BE2C (cell line): ENCODE data around the gene SMIM24.

Experiments used
- DNase-seq: peaks from one replicate; pipeline ENCODE4 v3.0.0-alpha.2; 2020
- H3K27me3 ChIP-seq: fragments of 250-450 bp; sonication (Bioruptor Pico); 2 replicates; pipeline ENCODE4 v1.5.1; 2020; ENCODE audit warnings: mild to moderate bottlenecking
- H3K36me3 ChIP-seq: fragments of 250-450 bp; sonication (Bioruptor Pico); 2 replicates; pipeline ENCODE4 v1.5.1; 2020; ENCODE audit warnings: mild to moderate bottlenecking
- H3K4me1 ChIP-seq: fragments of 250-450 bp; sonication (Bioruptor Pico); 2 replicates; pipeline ENCODE4 v1.5.1; 2020
- H3K4me3 ChIP-seq: 2 replicates; pipeline ENCODE4 v1.5.1; 2011; ENCODE audit warnings: low read depth, low read length
- H3K9me3 ChIP-seq: fragments of 250-450 bp; sonication (Bioruptor Pico); 2 replicates; pipeline ENCODE4 v1.5.1; 2020
- TF ChIP-seq, protein P1 (sequence below): IDR thresholded peaks from 2 replicates; pipeline ENCODE4 v1.5.1; 2012; ENCODE audit warnings: mild to moderate bottlenecking, low read depth, low read length

Gene SMIM24

DNA sequence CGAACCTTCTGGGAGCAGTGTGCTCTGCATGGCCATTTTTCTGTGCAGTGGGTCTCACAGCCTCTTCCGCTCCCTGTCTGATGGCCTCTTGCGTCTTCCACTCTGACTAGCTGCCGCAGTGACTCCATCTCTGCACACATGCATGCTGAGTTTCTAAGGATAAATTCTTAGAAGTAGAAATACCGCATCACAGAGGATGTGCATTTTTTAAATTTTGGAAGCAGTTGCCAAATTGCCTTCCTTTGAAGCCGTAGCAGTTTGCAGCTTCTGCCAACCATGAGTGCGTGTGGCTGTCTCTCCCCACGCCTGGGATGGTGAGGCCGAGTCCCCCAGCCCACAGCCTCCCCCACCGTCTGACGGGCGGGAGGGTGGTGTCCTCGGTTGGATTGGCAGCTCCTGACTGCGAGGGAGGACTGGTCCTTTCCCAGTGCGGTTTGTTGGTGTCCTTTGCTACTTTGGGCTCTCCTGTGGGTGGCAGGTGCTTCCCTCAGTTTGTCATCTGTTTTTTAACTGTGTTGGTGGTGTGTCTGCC, 35.6 kb upstream of the SMIM24 start:
- Histone ChIP-seq H3K36me3 (peaks cover 10% of the 10 kb centered on the region), H3K27me3 (no peaks in the 10 kb centered on the region), H3K9me3 (no peaks in the 10 kb centered on the region), H3K4me3 (no peak overlapping the region), H3K4me1 (peaks cover 13% of the 10 kb centered on the region)
- DNase-seq, result no peak
- TF ChIP-seq, protein P1, sequence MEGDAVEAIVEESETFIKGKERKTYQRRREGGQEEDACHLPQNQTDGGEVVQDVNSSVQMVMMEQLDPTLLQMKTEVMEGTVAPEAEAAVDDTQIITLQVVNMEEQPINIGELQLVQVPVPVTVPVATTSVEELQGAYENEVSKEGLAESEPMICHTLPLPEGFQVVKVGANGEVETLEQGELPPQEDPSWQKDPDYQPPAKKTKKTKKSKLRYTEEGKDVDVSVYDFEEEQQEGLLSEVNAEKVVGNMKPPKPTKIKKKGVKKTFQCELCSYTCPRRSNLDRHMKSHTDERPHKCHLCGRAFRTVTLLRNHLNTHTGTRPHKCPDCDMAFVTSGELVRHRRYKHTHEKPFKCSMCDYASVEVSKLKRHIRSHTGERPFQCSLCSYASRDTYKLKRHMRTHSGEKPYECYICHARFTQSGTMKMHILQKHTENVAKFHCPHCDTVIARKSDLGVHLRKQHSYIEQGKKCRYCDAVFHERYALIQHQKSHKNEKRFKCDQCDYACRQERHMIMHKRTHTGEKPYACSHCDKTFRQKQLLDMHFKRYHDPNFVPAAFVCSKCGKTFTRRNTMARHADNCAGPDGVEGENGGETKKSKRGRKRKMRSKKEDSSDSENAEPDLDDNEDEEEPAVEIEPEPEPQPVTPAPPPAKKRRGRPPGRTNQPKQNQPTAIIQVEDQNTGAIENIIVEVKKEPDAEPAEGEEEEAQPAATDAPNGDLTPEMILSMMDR, result no peak

DNA sequence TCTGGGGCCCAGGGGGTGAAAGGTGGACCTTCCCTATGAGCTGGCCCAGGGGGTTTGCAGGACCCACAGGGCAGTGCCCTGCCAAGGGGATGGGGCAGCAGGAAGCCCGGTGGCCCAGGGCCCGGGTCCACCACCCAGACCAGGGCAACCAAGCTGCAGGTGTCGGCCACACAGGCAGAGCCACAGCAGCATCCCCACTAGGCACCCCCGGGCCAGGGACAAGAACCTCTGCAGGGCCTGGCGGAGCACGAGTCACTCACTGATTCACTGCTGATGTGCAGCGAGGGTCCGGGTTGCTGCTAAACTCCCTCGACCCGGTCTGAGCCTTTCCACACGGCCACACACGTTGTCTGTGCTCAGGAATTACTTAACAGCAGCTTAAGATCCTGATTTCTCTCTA, 34.6 kb upstream of the SMIM24 start:
- peaks cover 13% of the 10 kb centered on the region for H3K36me3 ChIP-seq
- H3K27me3 ChIP-seq, result no peaks in the 10 kb centered on the region
- H3K4me3 ChIP-seq, result no peak overlapping the region
- H3K9me3 ChIP-seq, result no peaks in the 10 kb centered on the region
- no peak for DNase-seq
- TF ChIP-seq, protein P1, result no peak
- peaks cover 3% of the 10 kb centered on the region for H3K4me1 ChIP-seq

DNA sequence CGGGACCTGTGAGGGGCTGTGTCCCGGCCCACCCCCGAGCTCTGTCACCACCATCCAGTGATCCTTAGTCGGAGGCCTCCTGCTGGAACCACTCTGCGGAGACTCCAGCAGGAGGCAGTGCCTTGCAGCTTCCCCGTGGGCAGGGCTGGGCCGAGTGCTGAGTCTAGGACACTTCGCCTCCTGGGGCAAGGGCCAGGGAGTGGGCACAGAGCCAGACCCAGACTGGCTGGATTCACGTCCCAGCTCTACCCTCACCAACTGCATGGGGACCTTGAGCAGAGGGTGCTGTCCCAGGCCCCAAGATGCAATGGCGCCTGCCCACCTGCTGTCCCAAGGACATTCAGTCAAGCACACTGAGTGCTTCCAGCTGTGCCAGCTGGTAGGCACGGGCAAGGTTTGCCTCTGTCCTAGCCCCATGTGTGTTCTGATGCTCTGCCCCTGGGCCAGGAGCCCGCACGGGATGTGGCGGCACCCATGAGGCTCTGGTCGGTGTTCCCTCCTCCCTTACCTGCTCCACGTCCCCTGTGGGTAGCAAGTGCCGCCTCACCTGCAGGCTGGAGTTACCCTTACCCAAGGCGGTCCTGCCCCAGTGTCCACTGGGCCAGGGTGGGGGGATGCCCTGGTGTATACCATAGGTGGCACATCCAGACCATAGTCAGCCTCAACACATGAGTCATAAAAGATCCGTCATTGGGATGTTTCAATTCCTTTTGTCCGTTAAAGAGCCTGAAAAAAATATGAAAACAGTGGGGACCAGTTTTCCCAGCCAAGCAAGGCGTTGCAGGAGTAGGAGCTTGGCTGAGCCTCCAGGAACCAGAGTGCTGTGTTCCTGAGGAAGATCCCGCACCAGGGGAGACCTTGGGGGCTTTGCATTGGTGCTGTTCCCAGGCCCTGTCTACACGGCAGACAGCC, 33.2 kb upstream of the SMIM24 start:
- Histone ChIP-seq H3K36me3 (peaks cover 12% of the 10 kb centered on the region; the same call in 1 of the 2 replicates), H3K4me3 (no peak overlapping the region), H3K27me3 (no peaks in the 10 kb centered on the region), H3K4me1 (no peaks in the 10 kb centered on the region), H3K9me3 (no peaks in the 10 kb centered on the region)
- no peak for DNase-seq
- TF ChIP-seq, protein P1, result no peak

DNA sequence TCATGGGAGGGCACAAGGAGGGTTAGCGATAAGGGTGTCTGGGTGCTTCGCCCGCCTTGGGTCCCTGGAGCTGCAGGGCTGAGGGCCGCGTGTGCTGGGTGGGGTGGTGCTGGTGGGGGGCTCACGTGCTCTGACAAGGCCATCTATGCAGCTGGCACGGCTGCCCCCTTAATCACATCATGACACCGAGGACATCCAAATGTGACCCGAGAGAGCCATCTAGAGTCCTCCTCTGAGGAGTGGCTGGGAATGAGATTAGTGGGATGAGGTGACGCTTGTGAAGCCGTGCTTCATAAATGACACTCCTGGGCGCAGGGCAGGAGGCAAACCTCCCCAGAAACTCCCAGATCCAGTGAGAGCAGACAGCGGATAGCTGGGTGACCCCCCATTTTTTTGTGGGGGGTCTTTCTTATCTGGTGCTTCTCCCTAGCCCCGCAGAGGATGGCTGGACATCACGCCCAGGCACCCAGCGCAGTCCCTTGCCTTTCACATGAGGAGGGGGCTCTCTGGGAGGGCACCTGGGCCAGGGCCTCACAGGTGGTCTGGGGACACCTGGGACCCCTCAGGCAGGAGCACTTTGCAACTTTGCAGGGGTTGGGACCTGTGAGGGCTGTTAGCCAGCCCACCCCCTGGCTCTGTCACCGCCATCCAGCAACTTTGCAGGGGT, 32.4 kb upstream of the SMIM24 start:
- no peaks in the 10 kb centered on the region for H3K27me3 ChIP-seq
- TF ChIP-seq, protein P1, result no peak
- H3K4me3 ChIP-seq, result no peak overlapping the region
- H3K9me3 ChIP-seq, result no peaks in the 10 kb centered on the region
- no peaks in the 10 kb centered on the region; the same call in 1 of the 2 replicates for H3K4me1 ChIP-seq
- DNase-seq, result no peak
- peaks cover 12% of the 10 kb centered on the region; the same call in 1 of the 2 replicates for H3K36me3 ChIP-seq

DNA sequence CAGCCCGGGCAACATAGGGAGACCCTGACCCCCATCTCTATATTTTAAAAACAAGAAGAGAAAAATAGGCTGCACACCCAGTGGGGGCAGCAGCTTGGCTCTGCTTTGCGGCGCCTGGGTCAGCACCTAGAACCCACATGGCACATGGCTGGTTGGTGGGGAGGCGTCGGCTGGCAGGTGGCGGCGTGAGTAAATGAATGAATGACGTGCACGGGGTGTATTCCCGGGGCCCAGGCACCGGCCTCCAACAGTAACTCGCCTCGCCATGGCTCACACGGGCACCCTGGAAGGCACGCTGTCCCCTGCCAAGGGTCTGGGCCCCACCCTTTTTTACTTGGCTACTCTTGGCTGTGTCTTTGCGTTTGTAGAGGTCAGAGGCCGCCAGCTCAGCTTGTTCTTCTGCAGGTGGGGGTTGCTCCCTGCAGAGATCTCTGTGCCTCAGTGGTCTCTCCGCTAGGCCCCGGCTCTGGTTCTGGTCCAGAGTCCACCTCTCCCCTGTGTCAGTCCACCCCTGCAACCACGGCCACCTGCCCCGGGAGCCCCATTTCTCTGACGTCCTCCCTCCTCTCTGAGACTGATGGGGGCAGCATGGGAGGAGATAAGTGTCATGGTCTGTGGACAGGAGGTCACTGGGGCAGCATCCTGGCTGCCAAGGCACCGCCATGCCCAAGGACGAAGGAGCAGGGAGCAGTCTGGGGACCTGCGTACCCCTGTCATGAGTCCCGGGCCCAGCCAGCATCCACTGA, 31.4 kb upstream of the SMIM24 start:
- no peaks in the 10 kb centered on the region for H3K27me3 ChIP-seq
- H3K9me3 ChIP-seq, result no peaks in the 10 kb centered on the region
- H3K36me3 ChIP-seq, result peaks cover 13% of the 10 kb centered on the region; the same call in 1 of the 2 replicates
- no peak for DNase-seq
- H3K4me3 ChIP-seq, result no peak overlapping the region
- TF ChIP-seq, protein P1, result no peak
- H3K4me1 ChIP-seq, result no peaks in the 10 kb centered on the region; the same call in none of the 2 replicates
